Left lung (tissue), 10 donors: ENCODE measurements around the gene KANK3. TPM values are rescaled to one million over a fixed set of nuclear protein-coding genes. Genes with fewer than 3 reads are reported as not detected.

Source experiments
- ATAC-seq: fragments of 200-7000 bp; cut with Tn5 transposase; one replicate; pipeline ENCODE4 v1.9.1; 2020; ENCODE audit warnings: moderate library complexity
- DNase-seq, 4 donors: peaks; one replicate each; pipeline ENCODE4 v3.0.0-alpha.2; 2013 to 2020
- H3K27ac ChIP-seq, 2 donors: fragments of 200-600 bp; sonication (generic) in 1 of 2; one replicate each; pipeline versions ENCODE4 v1.5.0 to v1.8.0; 2020 to 2021
- H3K27me3 ChIP-seq, 2 donors: fragments of 200-600 bp; sonication (generic) in 1 of 2; one replicate each; pipeline versions ENCODE4 v1.5.0 to v1.8.0; 2020 to 2021
- H3K36me3 ChIP-seq, 2 donors: fragments of 200-600 bp; sonication (generic) in 1 of 2; one replicate each; pipeline versions ENCODE4 v1.5.0 to v1.8.0; 2020 to 2021
- H3K4me1 ChIP-seq, 2 donors: fragments of 200-600 bp; one replicate each; pipeline ENCODE4 v1.8.0; 2021
- H3K4me3 ChIP-seq, 2 donors: fragments of 200-600 bp; sonication (generic) in 1 of 2; one replicate each; pipeline versions ENCODE4 v1.5.0 to v1.8.0; 2020 to 2021; ENCODE audit warnings: mild to moderate bottlenecking in 1 of 2
- H3K9me3 ChIP-seq, 2 donors: fragments of 200-600 bp; sonication (generic) in 1 of 2; one replicate each; pipeline versions ENCODE4 v1.5.0 to v1.8.0; 2020 to 2021
- intact Hi-C, 2 donors: fragments of 100-400 bp; cut with DNase I; formaldehyde crosslinking; loops; one replicate each; pipeline versions ENCODE4 v1.11.2 to v1.14.2; 2022
- polyA plus RNA-seq, 6 donors: library from polyadenylated mRNA; unstranded; fragments of 120-200 nt; gene quantifications; one replicate each; pipeline ENCODE4 v1.2.1, GENCODE V29; 2013; ENCODE audit not compliant: insufficient read length in 6 of 6
- total RNA-seq, 2 donors: library from RNA; stranded (reverse); fragmentation: NEBNext Ultra II Directional; extraction: Animal tissue kit (Norgen Biotek cat#: 25700); gene quantifications; one replicate each; pipeline ENCODE4 v1.2.1, GENCODE V29; 2021
- TF ChIP-seq, protein P1 (sequence below), 2 donors: fragments of 200-600 bp; sonication (generic) in 1 of 2; IDR thresholded peaks; one replicate each; pipeline versions ENCODE4 v1.5.0 to v1.8.0; 2021; ENCODE audit warnings: antibody characterized with exemption in 2 of 2
- donor health status: DM: no; HTN: yes; CAD: no.
- donor health status: DM: no; HTN: no; CAD: no.

KANK3 gene
- total and polyA plus RNA-seq, 8 donors = 14.4 to 29.0 (median 15.5) TPM

DNA sequence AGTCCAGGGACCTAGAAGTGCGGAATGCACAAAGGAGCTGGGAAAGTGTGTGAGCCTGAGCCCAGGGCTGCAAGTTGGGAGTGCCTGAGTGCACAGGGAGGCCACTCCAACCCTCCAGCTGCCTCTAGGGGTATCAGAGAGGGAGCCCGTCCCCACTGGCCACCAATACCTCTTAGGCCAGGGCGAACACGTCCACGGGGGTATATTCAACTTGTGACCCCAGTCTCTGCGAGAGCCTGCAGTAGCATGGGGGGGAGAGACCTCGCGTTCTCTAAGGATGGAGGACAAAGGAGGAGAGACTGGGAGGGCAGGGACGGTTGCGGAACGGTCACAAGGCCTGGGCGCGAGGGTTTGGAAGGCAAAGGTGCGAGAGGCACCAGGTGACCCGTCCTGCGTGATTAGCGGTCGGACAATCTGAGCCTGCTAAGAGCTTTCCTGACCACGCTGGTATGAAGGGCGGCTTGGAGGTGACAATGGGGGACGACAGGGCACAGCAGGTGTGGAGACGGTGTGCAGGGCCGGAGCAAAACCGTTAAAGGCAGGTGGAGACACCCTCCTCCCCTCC is 35.6 kb downstream of the KANK3 start:
- Histone ChIP-seq H3K27ac (peak overlapping the region in 1 of 2 donors; percentile 74), H3K36me3 (peaks cover 0 to 43% of the 10 kb centered on the region in 2 donors), H3K27me3 (peaks cover 0 to 5% of the 10 kb centered on the region in 2 donors), H3K9me3 (no peaks in the 10 kb centered on the region), H3K4me1 (peaks cover 13 to 56% of the 10 kb centered on the region in 2 donors), H3K4me3 (peak overlapping the region; percentile 46 to 53)
- ATAC-seq (peak; percentile 6), DNase-seq (peak in 2 of 4 donors; percentile 24 to 60)
- TF ChIP-seq, protein P1, sequence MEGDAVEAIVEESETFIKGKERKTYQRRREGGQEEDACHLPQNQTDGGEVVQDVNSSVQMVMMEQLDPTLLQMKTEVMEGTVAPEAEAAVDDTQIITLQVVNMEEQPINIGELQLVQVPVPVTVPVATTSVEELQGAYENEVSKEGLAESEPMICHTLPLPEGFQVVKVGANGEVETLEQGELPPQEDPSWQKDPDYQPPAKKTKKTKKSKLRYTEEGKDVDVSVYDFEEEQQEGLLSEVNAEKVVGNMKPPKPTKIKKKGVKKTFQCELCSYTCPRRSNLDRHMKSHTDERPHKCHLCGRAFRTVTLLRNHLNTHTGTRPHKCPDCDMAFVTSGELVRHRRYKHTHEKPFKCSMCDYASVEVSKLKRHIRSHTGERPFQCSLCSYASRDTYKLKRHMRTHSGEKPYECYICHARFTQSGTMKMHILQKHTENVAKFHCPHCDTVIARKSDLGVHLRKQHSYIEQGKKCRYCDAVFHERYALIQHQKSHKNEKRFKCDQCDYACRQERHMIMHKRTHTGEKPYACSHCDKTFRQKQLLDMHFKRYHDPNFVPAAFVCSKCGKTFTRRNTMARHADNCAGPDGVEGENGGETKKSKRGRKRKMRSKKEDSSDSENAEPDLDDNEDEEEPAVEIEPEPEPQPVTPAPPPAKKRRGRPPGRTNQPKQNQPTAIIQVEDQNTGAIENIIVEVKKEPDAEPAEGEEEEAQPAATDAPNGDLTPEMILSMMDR (IDR thresholded peaks at IDR 0.05) = no peak
- intact Hi-C loops = no loop called here

DNA sequence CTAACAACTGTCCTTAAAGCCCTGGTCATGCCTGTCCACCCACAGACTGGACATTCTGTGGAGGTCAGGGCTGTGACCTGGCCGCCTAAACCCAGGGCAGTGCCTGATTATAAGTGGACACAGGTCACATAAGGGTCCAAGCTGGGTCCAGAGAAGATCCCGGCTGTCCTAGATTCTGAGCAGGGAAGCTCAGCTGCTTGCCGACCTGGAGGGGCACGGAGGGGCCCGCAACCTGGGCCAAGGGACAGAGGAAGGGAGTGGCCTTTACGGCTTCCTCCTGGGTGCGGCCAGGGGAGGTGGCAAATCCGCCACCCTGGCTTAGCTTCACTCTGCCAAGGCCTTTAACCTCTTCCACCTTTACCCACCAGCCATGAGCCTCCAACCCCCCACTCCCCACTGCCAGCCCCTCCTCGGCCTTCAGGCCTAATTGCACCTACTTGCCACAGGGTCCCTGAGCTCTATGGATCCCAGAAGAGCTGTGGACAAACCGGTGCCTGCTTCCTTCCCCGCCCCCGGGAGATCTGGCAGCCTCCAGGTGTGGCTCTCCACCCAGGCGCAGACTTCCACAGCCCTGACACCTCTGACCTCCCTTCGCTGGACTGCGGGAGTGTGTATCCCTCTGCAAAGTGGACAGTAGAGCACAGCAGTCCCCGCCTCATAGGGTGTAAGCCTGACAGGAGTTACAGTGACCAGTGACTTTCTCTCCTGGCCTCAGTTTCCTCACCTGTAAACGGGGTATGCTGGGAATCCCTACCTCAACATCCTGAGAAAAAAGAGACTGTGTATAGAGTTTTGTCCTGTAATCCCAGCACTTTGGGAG is 36.6 kb downstream of the KANK3 start:
- intact Hi-C loops = no loop called here
- Histone ChIP-seq H3K27me3 (peaks cover 0 to 5% of the 10 kb centered on the region in 2 donors), H3K4me1 (peaks cover 13 to 48% of the 10 kb centered on the region in 2 donors), H3K4me3 (peak overlapping the region in 1 of 2 donors; percentile 53), H3K36me3 (peaks cover 0 to 42% of the 10 kb centered on the region in 2 donors), H3K27ac (no peak overlapping the region), H3K9me3 (no peaks in the 10 kb centered on the region)
- DNase-seq = peak in 2 of 4 donors; percentile 28 to 41
- TF ChIP-seq, protein P1 (IDR thresholded peaks at IDR 0.05) = no peak
- ATAC-seq = no peak

DNA sequence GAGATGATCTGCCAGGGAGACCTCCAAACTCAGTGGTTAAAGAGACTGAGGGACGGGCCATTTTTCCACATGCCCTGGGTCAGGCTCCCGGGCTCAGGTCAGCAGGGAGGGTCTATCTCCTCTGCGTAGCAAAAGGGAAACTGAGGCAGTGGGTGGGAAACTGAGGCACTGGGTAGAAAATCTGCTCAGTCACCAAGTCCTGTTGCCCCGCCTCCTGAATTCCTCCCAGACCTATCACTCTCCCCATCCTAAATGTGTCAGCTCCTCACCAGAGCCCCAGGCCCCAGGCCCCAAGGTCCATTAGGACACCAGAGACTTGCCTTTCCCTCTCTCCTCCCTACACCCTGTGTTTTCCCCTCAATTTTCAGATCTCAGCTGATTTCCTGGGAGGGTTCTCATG is 37.3 kb downstream of the KANK3 start:
- Histone ChIP-seq H3K4me3 (no peak overlapping the region), H3K36me3 (peaks cover 0 to 35% of the 10 kb centered on the region in 2 donors), H3K27ac (no peak overlapping the region), H3K4me1 (peaks cover 13 to 41% of the 10 kb centered on the region in 2 donors), H3K9me3 (no peaks in the 10 kb centered on the region), H3K27me3 (peaks cover 0 to 5% of the 10 kb centered on the region in 2 donors)
- DNase-seq (peak in 1 of 4 donors; percentile 28), ATAC-seq (no peak)
- TF ChIP-seq, protein P1 (IDR thresholded peaks at IDR 0.05) = no peak
- intact Hi-C loops = no loop called here

DNA sequence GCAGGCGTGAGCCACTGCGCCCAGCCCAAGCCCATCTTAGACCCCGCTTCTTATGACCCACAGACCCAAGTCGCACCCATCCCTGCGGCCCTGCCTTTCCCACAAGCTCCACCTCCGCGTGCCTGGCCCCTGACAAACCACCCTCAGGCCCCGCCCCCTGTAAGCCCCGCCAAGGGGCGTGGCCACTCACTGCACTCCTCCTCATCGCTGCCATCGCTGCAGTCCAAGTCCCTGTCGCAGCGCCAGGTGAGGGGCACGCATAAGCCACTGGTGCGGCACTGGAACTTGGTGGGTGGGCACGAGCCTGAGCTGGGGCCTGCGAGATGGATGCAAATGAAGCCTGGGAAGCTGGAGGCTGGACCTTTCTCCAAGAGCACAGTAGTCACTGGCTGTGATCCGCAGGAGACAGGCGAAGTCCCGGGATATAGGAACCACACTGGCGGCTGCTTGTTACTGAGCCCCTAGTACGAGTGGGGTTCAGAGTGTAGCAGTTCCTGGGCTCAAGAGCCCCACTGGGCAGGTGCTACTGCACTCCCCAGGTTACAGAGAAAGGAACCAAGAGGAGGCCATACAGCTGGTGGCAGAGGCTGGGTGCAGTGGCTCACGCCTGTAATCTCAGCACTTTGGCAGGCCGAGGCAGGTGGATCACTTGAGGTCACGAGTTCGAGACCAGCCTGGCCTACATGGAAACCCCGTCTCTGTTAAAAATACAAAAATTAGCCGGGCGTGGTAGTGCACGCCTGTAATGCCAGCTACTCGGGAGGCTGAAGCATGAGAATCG is 38.0 kb downstream of the KANK3 start:
- TF ChIP-seq, protein P1 (IDR thresholded peaks at IDR 0.05) = no peak
- DNase-seq = peak in 2 of 4 donors; percentile 28 to 71
- Histone ChIP-seq H3K4me3 (no peak overlapping the region), H3K36me3 (peaks cover 0 to 27% of the 10 kb centered on the region in 2 donors), H3K9me3 (no peaks in the 10 kb centered on the region), H3K27ac (no peak overlapping the region), H3K27me3 (peaks cover 0 to 5% of the 10 kb centered on the region in 2 donors), H3K4me1 (peaks cover 13 to 39% of the 10 kb centered on the region in 2 donors)
- no peak for ATAC-seq
- intact Hi-C loops = no loop called here
